Measurements from ENCODE around the gene PAX2.

GRCh38 chr10:100831742-100832141 is 86.4 kb downstream of the PAX2 start:
- TF ChIP-seq OSR1 (CRISPR knock-in tag; IDR thresholded peaks at IDR 0.05) (no peak), ZNF70 (CRISPR knock-in tag; IDR thresholded peaks at IDR 0.05) (no peak), TSHZ2 (CRISPR knock-in tag; IDR thresholded peaks at IDR 0.05) (no peak), TCF4 (CRISPR knock-in tag; IDR thresholded peaks at IDR 0.05; ENCODE audit: borderline replicate concordance) (no peak), ZNF565 (CRISPR knock-in tag; conservative IDR thresholded peaks at IDR 0.05; ENCODE audit: low read depth) (no peak)
- TF ChIP-seq, protein P1, sequence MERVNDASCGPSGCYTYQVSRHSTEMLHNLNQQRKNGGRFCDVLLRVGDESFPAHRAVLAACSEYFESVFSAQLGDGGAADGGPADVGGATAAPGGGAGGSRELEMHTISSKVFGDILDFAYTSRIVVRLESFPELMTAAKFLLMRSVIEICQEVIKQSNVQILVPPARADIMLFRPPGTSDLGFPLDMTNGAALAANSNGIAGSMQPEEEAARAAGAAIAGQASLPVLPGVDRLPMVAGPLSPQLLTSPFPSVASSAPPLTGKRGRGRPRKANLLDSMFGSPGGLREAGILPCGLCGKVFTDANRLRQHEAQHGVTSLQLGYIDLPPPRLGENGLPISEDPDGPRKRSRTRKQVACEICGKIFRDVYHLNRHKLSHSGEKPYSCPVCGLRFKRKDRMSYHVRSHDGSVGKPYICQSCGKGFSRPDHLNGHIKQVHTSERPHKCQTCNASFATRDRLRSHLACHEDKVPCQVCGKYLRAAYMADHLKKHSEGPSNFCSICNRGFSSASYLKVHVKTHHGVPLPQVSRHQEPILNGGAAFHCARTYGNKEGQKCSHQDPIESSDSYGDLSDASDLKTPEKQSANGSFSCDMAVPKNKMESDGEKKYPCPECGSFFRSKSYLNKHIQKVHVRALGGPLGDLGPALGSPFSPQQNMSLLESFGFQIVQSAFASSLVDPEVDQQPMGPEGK (CRISPR knock-in tag; IDR thresholded peaks at IDR 0.05; ENCODE audit: borderline replicate concordance): no peak
- TF ChIP-seq, protein P2, sequence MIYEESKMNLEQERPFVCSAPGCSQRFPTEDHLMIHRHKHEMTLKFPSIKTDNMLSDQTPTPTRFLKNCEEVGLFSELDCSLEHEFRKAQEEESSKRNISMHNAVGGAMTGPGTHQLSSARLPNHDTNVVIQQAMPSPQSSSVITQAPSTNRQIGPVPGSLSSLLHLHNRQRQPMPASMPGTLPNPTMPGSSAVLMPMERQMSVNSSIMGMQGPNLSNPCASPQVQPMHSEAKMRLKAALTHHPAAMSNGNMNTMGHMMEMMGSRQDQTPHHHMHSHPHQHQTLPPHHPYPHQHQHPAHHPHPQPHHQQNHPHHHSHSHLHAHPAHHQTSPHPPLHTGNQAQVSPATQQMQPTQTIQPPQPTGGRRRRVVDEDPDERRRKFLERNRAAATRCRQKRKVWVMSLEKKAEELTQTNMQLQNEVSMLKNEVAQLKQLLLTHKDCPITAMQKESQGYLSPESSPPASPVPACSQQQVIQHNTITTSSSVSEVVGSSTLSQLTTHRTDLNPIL (CRISPR knock-in tag; IDR thresholded peaks at IDR 0.05; ENCODE audit: low read depth): no peak

Measured in SK-N-SH treated with all-trans-retinoic acid at 6 μM for 48 hours (cell line).